GM19324 (cell line): ENCODE measurements around the gene KTN1.

Experiments used
- ATAC-seq: cut with Tn5 transposase; IDR thresholded peaks from one replicate; pipeline ENCODE4 v1.9.1; 2021; ENCODE audit warnings: mild to moderate bottlenecking, moderate library complexity; ENCODE audit not compliant: unreplicated experiment, low FRiP score

KTN1 gene

DNA sequence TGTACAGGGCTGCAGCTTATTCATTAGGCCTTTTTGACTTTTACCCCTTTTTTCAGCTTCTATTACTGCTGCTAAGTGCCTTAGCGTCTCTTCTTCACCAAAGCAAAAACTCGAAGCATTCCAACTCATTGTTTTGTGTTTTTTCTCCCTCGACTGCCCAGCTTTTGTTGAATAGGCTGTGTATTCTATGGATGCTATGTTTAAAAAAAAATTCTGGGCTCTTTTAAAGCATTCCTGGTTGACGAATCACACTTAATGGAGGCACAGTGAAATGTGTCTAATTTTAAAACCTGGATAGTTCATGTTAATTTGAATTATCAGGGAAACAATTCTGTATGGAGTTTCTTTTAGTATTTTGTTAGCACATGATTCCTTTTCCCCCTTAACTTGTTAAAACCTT, 29.7 kb downstream of the KTN1 start:
- ATAC-seq: no peak

DNA sequence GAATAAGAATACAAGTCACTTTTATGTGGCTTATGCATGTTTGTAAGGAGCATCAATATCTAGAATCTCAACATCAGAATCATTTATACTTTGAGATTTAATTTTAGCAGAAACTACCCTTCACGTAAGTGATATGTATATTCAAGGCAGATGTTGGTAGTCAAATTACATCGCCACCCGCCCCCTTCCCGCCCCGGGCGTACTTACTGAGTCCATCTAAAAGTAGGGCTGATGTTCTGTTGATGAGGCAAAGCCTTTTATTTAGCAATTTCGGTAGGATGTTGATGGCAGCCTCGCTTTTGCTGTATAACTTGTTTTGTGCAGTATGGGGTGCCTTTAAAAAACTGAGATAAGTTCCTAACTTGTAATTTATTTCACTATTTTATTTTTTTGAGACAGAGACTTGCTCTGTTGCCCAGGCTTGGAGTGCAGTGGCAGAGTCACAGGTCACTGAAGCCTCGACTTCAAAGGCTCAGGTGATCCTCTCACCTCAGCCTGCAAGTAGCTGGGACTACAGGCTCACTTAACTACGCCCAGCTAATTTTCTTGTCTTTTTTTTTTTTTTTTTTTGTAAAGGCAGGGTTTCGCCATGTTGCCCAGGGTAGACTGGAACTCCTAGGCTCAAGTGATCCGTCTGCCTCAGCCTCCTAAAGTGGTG, 30.8 kb downstream of the KTN1 start:
- no peak for ATAC-seq

DNA sequence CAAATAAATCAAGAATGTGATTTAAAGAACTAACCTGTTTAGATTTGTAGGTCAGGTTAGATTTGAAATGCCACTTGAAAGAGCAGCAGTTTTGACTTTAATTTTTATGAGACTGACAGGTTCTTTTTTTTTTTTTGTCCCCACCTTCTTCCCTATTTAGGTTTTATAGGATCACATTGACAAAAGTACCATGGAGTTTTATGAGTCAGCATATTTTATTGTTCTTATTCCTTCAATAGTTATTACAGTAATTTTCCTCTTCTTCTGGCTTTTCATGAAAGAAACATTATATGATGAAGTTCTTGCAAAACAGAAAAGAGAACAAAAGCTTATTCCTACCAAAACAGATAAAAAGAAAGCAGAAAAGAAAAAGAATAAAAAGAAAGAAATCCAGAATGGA, 31.9 kb downstream of the KTN1 start:
- no peak for ATAC-seq

DNA sequence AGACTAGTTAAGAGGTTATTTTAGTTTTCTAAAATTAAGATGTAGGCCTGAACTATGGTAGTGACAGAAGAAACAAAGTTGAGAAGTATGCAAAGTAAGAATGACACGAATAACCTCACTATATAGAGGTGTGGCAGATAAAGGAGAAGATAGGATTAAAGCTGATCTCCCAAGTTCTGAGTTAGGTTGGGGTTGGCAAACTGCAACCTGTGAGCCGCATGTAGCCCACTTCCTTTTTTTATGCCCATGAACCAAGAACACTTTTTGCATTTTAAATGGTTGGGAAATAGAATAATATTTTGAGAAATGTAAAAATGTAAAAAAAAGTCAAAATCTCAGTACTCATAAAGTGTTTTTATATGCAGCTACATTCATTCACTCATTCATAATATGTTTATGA, 34.3 kb downstream of the KTN1 start:
- ATAC-seq: no peak

DNA sequence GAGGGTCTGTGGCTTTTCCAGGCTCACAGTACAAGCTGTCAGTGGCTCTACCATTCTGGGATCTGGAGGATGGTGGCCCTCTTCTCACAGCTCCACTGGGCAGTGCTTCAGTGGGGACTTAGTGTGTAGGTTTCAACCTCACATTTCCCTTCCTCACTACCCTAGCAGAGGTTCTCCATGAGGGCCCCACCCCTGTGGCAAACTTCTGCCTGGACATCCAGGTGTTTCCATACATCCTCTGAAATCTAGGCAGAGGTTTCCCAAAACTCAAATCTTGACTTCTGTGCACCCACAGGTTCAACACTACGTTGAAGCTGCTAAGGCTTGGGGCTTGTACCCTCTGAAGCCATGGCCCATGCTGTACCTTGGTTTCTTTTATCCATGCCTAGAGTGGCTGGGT, 40.3 kb downstream of the KTN1 start:
- no peak for ATAC-seq

DNA sequence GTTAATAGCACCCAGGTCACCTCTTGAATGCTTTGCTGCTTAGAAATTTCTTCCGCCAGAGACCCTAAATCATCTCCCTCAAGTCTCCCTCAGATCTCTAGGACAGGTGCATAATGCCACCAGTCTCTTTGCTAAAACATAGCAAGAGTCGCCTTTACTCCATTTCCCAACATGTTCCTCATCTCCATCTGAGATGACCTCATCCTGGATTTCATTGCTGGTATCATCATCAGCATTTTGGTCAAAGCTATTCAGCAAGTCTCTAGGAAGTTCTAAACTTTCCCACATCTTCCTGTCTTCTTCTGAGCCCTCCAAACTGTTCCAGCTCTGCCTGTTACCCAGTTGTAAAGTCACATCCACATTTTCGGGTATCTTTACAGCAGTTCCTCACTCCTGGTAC, 41.0 kb downstream of the KTN1 start:
- no peak for ATAC-seq

DNA sequence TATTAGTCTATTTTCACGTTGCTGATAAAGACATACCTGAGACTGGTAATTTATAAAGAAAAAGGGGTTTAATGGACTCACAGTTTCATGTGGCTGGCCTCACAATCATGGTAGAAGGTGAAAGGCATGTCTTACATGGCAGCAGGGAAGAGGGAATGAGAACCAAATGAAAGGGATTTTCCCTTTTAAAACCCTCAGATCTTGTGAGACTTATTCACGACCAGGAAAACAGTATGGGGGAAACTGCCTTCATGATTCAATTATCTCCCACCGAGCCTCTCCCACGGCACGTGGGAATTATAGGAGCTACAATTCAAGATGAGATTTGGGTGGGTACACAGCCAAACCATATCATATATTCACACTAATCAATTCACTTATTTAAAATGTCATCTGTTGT, 41.4 kb downstream of the KTN1 start:
- ATAC-seq: no peak

DNA sequence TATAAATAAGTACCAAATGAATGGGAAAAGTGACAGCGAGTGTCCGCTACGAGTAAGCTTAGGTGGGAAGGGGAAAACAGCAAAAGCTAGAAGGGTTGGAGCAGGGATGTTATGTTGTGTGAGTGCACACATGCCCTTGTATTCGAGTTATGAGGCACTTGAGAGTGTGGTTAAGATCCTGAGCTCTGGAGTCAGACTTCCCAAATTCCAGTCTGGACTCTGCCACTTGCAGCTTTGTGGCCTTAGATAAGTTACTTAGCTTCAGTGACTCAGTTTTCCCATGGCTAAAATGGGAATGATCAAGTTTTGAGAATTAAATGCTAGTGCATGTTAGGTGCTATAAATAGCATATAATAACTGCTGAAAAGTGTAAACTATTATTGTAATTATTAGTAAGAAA, 44.9 kb downstream of the KTN1 start:
- no peak for ATAC-seq

DNA sequence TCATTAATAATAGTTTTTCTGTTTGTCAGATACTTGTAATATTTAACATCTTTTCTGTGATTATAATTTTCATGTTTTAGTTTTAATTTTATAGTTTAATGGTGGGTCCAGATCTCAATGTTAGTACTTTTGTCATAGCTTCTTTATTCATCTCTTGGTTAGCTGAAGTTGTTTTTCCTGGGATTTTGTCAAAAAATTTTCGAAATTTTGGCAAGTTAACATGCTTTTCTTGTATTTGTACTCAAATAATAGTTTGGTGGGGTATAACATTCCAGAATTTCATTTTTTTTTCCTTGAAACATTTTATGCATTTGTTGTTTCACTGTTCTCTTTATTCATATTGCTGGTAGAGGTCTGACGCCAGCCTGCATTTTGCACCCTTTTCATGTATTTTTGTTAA, 45.5 kb downstream of the KTN1 start:
- no peak for ATAC-seq

DNA sequence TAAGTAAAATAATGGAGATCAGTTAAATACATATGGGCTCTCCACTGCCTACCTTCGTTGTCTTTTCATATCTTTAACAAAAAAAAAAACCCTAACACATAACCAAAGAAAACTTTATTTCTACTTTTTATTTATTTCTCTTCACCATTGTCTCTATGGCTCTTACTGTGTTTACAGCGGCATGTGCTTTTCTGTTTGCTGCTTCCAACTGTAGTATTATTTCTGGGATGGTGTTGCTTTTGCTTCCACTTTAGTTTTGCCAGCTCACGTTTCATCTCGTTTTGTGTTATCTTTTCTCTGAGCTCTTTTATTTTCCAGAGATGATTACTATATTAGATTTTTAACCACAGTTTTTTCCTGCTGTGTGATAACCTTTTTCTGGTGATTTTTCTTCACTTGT, 46.1 kb downstream of the KTN1 start:
- ATAC-seq: no peak

DNA sequence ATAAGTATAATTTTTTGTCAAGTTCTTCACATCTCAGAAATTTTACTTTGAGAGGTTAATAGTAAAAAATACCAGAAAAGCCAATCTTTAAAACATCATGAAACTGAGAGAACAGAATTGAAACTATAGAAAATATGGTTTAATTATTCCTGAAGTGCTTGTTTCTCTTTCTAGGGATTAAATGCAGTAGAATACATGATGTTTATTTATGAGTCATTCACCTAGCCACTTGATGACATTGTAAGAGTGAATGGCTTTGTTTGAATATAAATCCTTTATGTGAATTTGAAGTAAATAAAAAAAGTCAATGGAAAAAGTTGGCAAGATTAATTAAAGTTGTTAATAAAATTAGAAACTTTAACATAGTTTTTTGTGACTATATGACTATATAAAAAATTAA, 48.4 kb downstream of the KTN1 start:
- ATAC-seq: no peak

DNA sequence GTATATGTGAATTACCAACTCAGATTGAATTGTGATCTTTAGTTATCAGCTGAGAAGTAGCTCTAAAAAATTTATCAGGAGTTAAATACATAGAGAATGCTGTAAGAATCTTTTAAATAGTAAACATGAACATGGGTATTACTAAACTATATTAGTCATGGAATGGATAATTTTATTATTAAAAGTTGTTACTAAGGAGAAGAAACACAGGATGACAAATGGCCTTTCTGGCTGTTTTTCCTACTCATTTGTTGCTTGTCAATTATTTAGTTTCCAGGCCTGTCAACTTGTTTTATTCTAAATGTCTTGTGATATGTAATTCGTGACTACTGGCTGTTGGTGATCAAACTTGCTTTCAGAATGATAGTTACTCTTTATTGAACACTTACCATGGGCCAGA, 58.7 kb downstream of the KTN1 start:
- no peak for ATAC-seq

DNA sequence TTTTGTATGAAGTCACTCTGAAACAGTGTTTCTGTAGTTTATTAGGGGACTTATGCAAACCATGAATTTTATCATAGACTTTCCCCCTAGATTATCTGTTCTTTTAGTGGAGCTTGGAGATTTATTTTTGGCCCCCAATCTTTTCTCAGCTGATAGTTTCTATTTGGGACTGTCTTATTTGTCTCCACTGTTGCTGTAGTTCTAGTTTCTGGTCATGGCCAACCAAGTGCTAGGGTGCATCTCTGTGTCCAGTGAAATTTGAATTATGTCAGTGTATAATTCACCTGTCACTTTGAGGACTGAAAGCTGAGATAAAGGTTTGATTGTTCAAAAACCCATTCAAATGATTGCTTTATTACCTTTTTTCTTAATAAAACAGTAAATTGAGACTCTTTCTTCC, 61.3 kb downstream of the KTN1 start:
- ATAC-seq: no peak

DNA sequence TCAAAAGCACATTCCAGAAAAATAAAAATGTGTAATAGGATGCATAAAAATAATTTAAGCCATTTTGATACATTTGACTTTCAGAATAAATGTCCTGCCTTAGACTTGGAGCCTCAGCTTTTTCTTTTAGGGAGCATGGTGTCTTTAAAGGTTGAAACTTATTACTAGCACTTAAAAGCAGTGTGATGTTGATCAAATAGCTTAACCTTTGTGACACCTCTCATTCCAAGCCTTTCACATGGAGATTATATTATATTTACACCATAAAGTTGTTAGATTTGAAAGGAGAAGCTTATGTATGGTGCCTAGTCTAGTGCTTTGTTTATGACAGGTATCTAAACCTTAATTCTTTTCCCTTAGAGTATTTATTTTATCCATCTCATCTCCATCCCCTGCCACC, 61.9 kb downstream of the KTN1 start:
- ATAC-seq: no peak

DNA sequence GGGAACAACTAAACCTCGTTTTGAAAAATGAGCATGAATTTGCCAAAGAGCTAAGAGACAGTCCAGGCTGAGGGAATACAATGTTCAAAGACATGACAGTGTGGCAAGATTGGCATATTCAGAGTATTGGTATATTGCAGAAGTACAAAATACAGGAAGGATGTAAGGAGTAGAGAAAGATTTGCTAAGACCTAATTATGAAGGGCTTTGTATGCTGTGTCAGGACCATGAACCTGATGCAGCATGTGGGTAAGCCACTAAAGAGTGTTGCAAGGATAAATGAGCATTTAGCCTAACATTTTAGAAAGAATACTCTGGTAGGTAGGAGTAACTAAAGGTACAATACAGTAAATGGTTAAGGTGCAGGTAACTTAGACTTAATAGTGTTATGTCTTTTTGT, 65.1 kb downstream of the KTN1 start:
- ATAC-seq: no peak

DNA sequence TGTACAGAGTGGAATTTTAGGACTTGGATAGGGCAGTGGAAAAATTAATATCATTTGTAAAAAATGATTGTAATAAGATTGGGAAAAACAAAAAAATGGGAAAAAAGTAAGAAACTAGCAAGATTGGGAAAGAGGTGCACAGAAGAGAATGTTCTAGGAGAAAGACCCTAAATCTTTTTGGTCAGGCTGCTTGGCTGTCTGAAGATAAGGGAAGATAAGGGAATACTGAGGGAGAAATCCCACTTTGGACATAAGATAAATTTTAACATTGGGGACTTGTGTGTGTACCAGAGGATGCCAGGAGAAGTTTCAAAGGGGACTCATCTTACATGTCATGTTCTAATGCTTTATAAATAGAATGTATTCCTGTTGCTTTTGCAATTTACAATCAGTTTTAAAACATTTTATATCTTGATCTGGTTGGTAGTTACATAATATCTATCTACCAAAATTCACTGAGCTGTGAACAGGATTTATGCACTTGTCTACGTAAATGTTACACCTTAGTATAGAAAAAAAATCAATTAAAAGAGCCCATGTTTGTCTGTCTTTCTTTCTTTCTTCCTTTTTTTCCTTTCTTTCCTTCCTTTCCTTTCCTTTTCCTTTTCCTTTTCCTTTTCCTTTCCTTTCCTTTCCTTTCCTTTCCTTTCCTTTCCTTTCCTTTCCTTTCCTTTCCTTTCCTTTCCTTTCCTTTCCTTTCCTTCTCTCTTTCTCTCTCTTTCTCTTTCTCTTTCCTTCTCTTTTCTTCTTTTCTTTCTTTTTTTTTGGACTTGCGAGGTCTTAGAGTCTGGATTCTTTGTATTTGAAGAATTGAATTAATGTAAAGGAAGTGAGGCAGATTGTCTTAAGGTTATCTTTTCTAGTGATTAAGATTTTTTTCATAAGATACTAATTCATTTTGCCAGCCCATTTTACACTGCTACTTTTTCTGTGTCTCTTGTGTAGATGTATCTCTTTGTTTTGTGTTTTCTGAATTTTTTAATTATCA, 66.1 kb downstream of the KTN1 start:
- no peak for ATAC-seq

DNA sequence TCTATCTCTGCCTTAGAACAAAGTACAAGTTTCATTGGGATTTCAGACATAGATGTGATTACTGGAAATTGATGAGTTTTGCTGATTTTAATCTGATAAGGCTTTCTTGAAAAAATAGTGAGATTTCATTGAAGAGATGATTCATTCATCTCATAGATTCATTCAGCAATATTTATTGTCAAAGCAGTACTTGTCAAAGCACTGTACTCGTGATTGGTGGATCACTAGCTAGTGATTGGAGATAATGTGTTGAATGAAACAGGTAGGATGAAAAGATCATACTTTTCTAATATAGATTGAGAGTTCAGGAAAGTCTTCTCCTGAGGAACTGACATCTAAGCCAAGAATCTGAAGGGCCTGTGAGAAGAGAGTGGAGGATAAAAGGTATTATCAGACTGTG, 71.0 kb downstream of the KTN1 start:
- no peak for ATAC-seq

DNA sequence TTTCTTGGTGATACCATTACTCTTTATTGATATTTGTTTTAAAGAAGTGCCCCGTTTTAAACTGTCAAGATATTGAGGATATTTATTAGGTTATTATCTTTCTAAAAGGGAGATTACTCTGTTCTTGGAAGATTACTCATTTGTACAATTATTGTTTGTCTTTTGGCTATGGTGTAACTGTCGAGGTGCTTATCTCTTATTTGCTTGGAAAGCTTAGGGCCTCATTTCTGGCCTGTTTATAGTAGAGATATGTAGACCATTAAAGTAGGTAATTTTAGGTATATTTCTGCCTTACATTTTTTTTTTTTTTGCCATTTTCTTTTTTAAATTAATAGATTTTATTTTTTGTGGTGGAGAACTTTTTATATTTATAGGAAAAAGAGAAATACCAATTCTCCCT, 74.2 kb downstream of the KTN1 start:
- no peak for ATAC-seq

DNA sequence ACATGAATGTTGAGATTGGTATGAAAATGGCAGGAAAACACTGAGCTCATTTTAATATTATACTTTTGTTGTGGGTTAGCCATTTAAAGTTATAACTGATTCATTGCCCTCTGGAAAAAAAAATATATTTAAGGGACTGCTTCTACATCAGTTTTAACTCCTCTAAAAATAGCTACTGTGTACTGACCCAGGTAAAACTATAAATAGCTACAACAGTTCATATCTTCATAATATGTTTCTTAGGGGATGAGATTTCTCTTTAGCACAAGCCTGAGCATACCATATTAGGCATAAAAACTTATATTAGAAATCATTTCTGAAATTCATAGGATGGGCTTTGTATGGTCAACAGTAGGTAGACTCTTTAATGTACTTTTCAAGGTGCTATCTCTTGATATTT, 81.0 kb downstream of the KTN1 start:
- no peak for ATAC-seq

DNA sequence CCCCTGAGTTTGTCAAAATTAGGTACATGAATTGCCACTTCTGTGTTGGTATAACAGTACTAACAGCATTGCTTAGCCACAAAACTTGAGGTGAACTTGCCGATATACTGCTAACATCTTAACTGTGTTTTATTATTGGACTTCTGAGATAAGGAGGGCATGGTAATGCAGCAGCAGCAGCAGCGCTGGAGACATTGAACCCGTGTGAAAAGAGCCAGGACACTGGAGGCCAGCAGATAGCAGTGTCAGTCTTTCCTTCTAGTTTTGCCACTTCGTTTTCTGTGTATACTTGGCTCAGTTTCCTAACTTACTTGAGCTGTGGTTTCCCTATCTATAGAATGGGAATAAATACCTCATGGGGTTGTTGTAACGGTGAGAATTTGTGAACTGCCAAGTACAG, 82.7 kb downstream of the KTN1 start:
- ATAC-seq: no peak

DNA sequence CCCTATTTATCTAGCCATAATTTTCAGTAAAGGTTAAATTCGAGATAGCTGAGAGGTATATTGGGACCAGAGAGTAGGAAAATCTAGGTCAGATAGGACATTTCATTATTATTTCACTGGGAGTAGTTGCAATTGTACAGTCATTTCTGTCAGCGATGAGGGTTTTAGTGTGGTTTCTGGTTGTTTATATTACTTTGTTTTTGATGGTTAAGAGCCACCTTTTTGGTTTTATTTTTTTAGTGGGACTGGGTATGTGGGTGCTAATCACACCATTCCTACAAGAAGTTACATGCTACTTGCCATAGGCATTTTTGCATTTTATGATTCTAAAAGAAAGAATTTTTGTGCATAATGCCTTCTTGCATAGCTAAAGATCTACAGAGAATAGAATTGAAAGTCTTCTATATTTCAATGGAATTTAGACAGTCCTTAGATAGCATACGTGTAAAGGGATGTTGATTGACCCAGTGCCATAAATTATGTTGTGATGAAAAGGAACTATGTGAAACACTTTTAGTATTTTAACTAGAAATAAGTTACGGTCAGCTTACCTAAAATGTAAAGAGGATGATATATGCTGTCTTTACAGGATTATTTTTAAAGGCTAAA, 85.2 kb downstream of the KTN1 start:
- ATAC-seq: no peak

DNA sequence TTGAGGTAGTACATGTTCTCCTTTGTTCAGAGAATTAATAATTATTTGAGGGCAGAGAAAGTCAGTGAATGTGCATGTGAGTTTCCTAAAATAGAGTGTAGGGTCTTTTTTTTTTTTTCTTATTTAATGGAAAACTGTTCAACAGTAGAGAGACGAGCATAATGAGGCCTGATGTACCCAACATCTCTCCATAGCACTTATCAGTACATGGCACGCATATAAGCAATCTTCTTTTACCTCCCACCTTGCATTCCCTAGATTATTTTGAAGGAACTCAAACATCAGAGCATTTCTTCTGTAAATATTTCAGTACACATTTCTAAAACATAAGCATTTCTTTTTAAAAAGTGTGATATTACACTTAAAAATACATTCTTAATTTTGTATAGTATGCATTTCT, 87.8 kb downstream of the KTN1 start:
- ATAC-seq: no peak
